CD14-positive monocyte (primary cell): ENCODE results near the gene PLEKHM3. TPM values are rescaled to one million over a fixed set of nuclear protein-coding genes. Genes with fewer than 3 reads are reported as not detected.

Source experiments
- DNase-seq, 3 donors: peaks; one replicate each; pipeline ENCODE4 v3.0.0-alpha.2; 2011 to 2022
- H2AFZ ChIP-seq: 2 replicates; pipeline ENCODE4 v1.6.0; 2012; ENCODE audit warnings: mild to moderate bottlenecking, low read depth, low read length, inconsistent platforms; ENCODE audit not compliant: insufficient read depth, poor library complexity, severe bottlenecking
- H3K27ac ChIP-seq, 2 donors: 1 replicate in 1 of 2; 2 replicates in 1 of 2; pipeline ENCODE4 v1.5.1; 2012 to 2013; ENCODE audit warnings: low read length in 2 of 2, control low read depth in 1 of 2, inconsistent platforms in 1 of 2, low read depth in 1 of 2, mild to moderate bottlenecking in 1 of 2
- H3K27me3 ChIP-seq, 2 donors: one replicate each; pipeline versions ENCODE4 v1.6.0 to v1.6.1; 2011 to 2013; ENCODE audit warnings: low read length in 2 of 2; ENCODE audit not compliant: control insufficient read depth in 2 of 2, insufficient read depth in 2 of 2
- H3K36me3 ChIP-seq, 2 donors: replicated peaks in 1 of 2; 1 replicate in 1 of 2; 2 replicates in 1 of 2; pipeline versions ENCODE4 v1.5.1 to v1.6.1; 2012 to 2013; ENCODE audit warnings: low read length in 2 of 2, control low read depth in 1 of 2, inconsistent platforms in 1 of 2, mild to moderate bottlenecking in 1 of 2; ENCODE audit not compliant: insufficient read depth in 2 of 2, control insufficient read depth in 1 of 2
- H3K4me1 ChIP-seq, 2 donors: 1 replicate in 1 of 2; 2 replicates in 1 of 2; pipeline versions ENCODE4 v1.5.1 to v1.6.1; 2012 to 2013; ENCODE audit warnings: low read length in 2 of 2, control low read depth in 1 of 2, inconsistent platforms in 1 of 2, mild to moderate bottlenecking in 1 of 2, moderate library complexity in 1 of 2; ENCODE audit not compliant: insufficient read depth in 2 of 2, control insufficient read depth in 1 of 2
- H3K4me2 ChIP-seq: replicated peaks from 2 replicates; pipeline ENCODE3; 2012; ENCODE audit warnings: low read length, moderate library complexity, mild to moderate bottlenecking; ENCODE audit not compliant: poor library complexity, severe bottlenecking; ENCODE audit errors: extremely low read depth
- H3K4me3 ChIP-seq, 3 experiments: fragments of 200-600 bp in 1 of 3; sonication (generic) in 1 of 3; replicated peaks in 1 of 3; 1 replicate in 2 of 3; 2 replicates in 1 of 3; pipeline ENCODE4 v1.5.1; 2011 to 2013; ENCODE audit warnings: low read length in 3 of 3, mild to moderate bottlenecking in 3 of 3, control low read depth in 2 of 3, low read depth in 2 of 3, inconsistent platforms in 1 of 3, moderate library complexity in 1 of 3
- H3K79me2 ChIP-seq: 2 replicates; pipeline ENCODE4 v1.6.0; 2012; ENCODE audit warnings: mild to moderate bottlenecking, control low read depth, inconsistent platforms, low read length, moderate library complexity; ENCODE audit not compliant: insufficient read depth
- H3K9ac ChIP-seq: 2 replicates; pipeline ENCODE4 v1.6.0; 2017; ENCODE audit warnings: low read length, mild to moderate bottlenecking; ENCODE audit not compliant: insufficient read depth, poor library complexity, severe bottlenecking
- H3K9me3 ChIP-seq, 2 donors: replicated peaks in 1 of 2; 1 replicate in 1 of 2; 2 replicates in 1 of 2; pipeline versions ENCODE4 v1.5.1 to v1.6.1; 2012 to 2013; ENCODE audit warnings: low read length in 2 of 2, control low read depth in 1 of 2; ENCODE audit not compliant: control insufficient read depth in 1 of 2, insufficient read depth in 1 of 2
- H4K20me1 ChIP-seq: 2 replicates; pipeline ENCODE4 v1.6.0; 2012; ENCODE audit warnings: mild to moderate bottlenecking, low read length, control low read depth, moderate library complexity; ENCODE audit not compliant: insufficient read depth
- H3K27ac Mint-ChIP-seq, 7 donors: one replicate each; pipeline ENCODE4 v1.8.0; 2020; ENCODE audit warnings: mild to moderate bottlenecking in 7 of 7, mixed read lengths in 7 of 7, moderate library complexity in 6 of 7, inconsistent platforms in 2 of 7
- H3K27me3 Mint-ChIP-seq, 3 donors: one replicate each; pipeline ENCODE4 v1.8.0; 2021 to 2022; ENCODE audit warnings: low read depth in 3 of 3, mild to moderate bottlenecking in 3 of 3, mixed read lengths in 3 of 3, moderate library complexity in 3 of 3, inconsistent platforms in 1 of 3
- H3K36me3 Mint-ChIP-seq, 2 donors: one replicate each; pipeline ENCODE4 v1.8.0; 2020; ENCODE audit warnings: mixed read lengths in 2 of 2, inconsistent platforms in 1 of 2, mild to moderate bottlenecking in 1 of 2
- H3K4me1 Mint-ChIP-seq: one replicate; pipeline ENCODE4 v1.8.0; 2020; ENCODE audit warnings: mild to moderate bottlenecking, mixed read lengths
- H3K4me3 Mint-ChIP-seq, 2 donors: one replicate each; pipeline ENCODE4 v1.8.0; 2020; ENCODE audit warnings: mild to moderate bottlenecking in 2 of 2, mixed read lengths in 2 of 2, moderate library complexity in 1 of 2
- H3K9me3 Mint-ChIP-seq, 7 donors: one replicate each; pipeline ENCODE4 v1.8.0; 2020 to 2022; ENCODE audit warnings: mixed read lengths in 7 of 7, mild to moderate bottlenecking in 6 of 7, moderate library complexity in 6 of 7, inconsistent platforms in 2 of 7
- CTCF ChIP-seq: fragments of 200-600 bp; IDR thresholded peaks from one replicate; pipeline ENCODE4 v1.8.0; 2022; ENCODE audit warnings: antibody characterized with exemption, mild to moderate bottlenecking
- WGBS: methylation state at CpG from one replicate; pipeline ENCODE4 v1.1.5; 2013; ENCODE audit warnings: missing lambda C conversion rate; ENCODE audit not compliant: insufficient coverage; 5-methylcytosine and 5-hydroxymethylcytosine counted together
- intact Hi-C, 2 donors: fragments of 100-400 bp; cut with micrococcal nuclease; formaldehyde crosslinking; loops; one replicate each; pipeline versions ENCODE4 v1.15.0 to v1.15.1; 2023
- polyA plus RNA-seq, 3 donors: library from polyadenylated mRNA; depleted of rRNA in 1 of 3; unstranded in 2 of 3; stranded (reverse) in 1 of 3; fragments of 300-500 nt in 2 of 3; fragments of >200 nt in 1 of 3; fragmentation: Illumina TruSeq in 2 of 3; gene quantifications; 1 replicate in 2 of 3; 2 replicates in 1 of 3; pipeline ENCODE4 v1.2.3, GENCODE V29; 2012 to 2021

The PLEKHM3 gene
- polyA plus RNA-seq, 3 donors, result 3.0 to 8.0 (median 3.0) TPM

- H3K27me3 Mint-ChIP-seq, result peaks cover 0 to under 1% (median 0%) of the 10 kb centered on the region in 3 donors
- no peaks in the 10 kb centered on the region for H4K20me1 ChIP-seq
- H3K4me1 Mint-ChIP-seq, result peaks cover 6% of the 10 kb centered on the region
- H2AFZ ChIP-seq, result no peak overlapping the region
- H3K27me3 ChIP-seq, result no peaks in the 10 kb centered on the region
- H3K9ac ChIP-seq, result no peak overlapping the region
- WGBS, result 100% methylated on average over 2 of the region's 6 CpGs
- no peak overlapping the region for H3K4me3 ChIP-seq
- TF ChIP-seq CTCF, result no peak
- no peak overlapping the region for H3K27ac ChIP-seq
- H3K27ac Mint-ChIP-seq, result peak overlapping the region in 2 of 7 donors; percentile 25 to 43
- H3K36me3 Mint-ChIP-seq, result peaks cover 3 to 7% of the 10 kb centered on the region in 2 donors
- no peak for DNase-seq
- H3K79me2 ChIP-seq, result no peaks in the 10 kb centered on the region
- no peaks in the 10 kb centered on the region for H3K9me3 ChIP-seq
- no peak overlapping the region for H3K4me3 Mint-ChIP-seq
- H3K4me1 ChIP-seq, result no peaks in the 10 kb centered on the region
- intact Hi-C loops, result no loop called here
- no peaks in the 10 kb centered on the region for H3K36me3 ChIP-seq
- no peak overlapping the region for H3K4me2 ChIP-seq
- H3K9me3 Mint-ChIP-seq, result peaks cover 0 to 3% (median 0%) of the 10 kb centered on the region in 7 donors
These were observed 142.1 kb downstream of the PLEKHM3 start for GRCh38 chr2:207883002-207883780.

GRCh38 chr2:207881902-207882301, 143.4 kb downstream of the PLEKHM3 start:
- Histone ChIP-seq H3K27me3 (no peaks in the 10 kb centered on the region), H2AFZ (no peak overlapping the region), H3K27ac (no peak overlapping the region), H3K9ac (no peak overlapping the region), H3K9me3 (no peaks in the 10 kb centered on the region), H3K79me2 (no peaks in the 10 kb centered on the region), H3K36me3 (no peaks in the 10 kb centered on the region), H3K4me3 (no peak overlapping the region), H3K4me1 (peaks cover 3 to 5% of the 10 kb centered on the region in 2 donors), H3K4me2 (no peak overlapping the region), H4K20me1 (no peaks in the 10 kb centered on the region)
- H3K36me3 Mint-ChIP-seq, result peaks cover 0 to 4% of the 10 kb centered on the region in 2 donors
- peaks cover 0 to 5% (median 0%) of the 10 kb centered on the region in 7 donors for H3K9me3 Mint-ChIP-seq
- H3K4me3 Mint-ChIP-seq, result no peak overlapping the region
- peaks cover 9% of the 10 kb centered on the region for H3K4me1 Mint-ChIP-seq
- DNase-seq, result no peak
- intact Hi-C loops, result no loop called here
- peaks cover 0 to 1% (median 0%) of the 10 kb centered on the region in 3 donors for H3K27me3 Mint-ChIP-seq
- peak overlapping the region in 1 of 7 donors; percentile 33 for H3K27ac Mint-ChIP-seq
- TF ChIP-seq CTCF, result no peak
